NB4 (cell line): Measurements from ENCODE around the gene COL21A1.

Experiments
- DNase-seq: peaks from one replicate; pipeline ENCODE4 v3.0.0; 2010; ENCODE audit warnings: low read depth
- H3K4me3 ChIP-seq: one replicate; pipeline ENCODE4 v1.5.1; 2011; ENCODE audit warnings: mild to moderate bottlenecking, low read depth, low read length, moderate library complexity
- MYC ChIP-seq: IDR thresholded peaks from 2 replicates; pipeline ENCODE4 v1.6.1; 2011; ENCODE audit warnings: low read depth, low read length
- POLR2A ChIP-seq: IDR thresholded peaks from 2 replicates; pipeline ENCODE4 v1.6.1; 2011; ENCODE audit warnings: mild to moderate bottlenecking; ENCODE audit not compliant: insufficient read length; ENCODE audit errors: extremely low read depth
- TF ChIP-seq, protein P1 (sequence below): IDR thresholded peaks from one replicate; pipeline ENCODE4 v1.5.1; 2012; ENCODE audit warnings: low read depth, low read length
- TF ChIP-seq, protein P2 (sequence below): IDR thresholded peaks from 2 replicates; pipeline ENCODE4 v1.6.1; 2011; ENCODE audit warnings: low read depth, low read length

Gene COL21A1

DNA sequence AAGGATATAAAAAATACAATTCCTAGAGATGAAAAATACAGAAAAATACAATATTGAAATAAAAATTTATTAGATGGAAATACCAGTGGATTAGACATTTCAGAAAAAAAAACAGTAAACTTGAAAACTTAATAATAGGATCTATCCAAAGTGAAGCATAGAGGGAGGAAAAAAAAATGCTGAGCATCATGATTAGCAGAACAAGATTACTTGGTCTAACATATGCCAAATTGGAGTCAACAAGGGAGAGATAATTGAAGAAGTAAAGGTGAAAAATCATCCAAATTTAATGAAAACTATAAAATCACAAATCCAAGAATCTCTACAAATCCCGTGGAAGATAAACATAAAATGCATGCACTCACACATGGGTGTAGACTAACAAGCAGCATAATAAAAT is 205.8 kb downstream of the COL21A1 start:
- TF ChIP-seq MYC (no peak), POLR2A (no peak)
- TF ChIP-seq, protein P1, sequence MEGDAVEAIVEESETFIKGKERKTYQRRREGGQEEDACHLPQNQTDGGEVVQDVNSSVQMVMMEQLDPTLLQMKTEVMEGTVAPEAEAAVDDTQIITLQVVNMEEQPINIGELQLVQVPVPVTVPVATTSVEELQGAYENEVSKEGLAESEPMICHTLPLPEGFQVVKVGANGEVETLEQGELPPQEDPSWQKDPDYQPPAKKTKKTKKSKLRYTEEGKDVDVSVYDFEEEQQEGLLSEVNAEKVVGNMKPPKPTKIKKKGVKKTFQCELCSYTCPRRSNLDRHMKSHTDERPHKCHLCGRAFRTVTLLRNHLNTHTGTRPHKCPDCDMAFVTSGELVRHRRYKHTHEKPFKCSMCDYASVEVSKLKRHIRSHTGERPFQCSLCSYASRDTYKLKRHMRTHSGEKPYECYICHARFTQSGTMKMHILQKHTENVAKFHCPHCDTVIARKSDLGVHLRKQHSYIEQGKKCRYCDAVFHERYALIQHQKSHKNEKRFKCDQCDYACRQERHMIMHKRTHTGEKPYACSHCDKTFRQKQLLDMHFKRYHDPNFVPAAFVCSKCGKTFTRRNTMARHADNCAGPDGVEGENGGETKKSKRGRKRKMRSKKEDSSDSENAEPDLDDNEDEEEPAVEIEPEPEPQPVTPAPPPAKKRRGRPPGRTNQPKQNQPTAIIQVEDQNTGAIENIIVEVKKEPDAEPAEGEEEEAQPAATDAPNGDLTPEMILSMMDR: no peak
- TF ChIP-seq, protein P2, sequence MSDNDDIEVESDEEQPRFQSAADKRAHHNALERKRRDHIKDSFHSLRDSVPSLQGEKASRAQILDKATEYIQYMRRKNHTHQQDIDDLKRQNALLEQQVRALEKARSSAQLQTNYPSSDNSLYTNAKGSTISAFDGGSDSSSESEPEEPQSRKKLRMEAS: no peak
- DNase-seq: no peak
- H3K4me3 ChIP-seq: no peak overlapping the region

DNA sequence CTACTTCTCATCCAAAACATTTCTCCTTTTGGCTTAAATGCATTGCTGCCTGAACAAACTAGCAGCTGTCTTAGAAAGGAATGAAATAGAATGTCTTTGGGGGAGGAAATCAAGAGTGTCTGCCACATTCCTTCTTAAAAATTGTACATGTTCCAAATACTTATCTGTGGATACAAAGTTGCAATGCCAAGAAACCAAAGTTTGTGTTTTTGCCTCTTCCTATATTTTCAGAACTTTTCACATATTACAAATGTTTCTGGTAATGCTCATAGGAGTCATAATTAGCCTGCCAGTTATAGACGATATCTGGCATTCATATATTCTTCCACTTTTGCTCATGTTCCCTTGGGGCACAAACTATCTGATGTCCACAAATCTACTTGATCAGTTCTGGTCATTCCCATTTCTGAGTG is 206.5 kb downstream of the COL21A1 start:
- TF ChIP-seq POLR2A: no peak
- TF ChIP-seq, protein P2: no peak
- TF ChIP-seq, protein P1: no peak
- TF ChIP-seq MYC: no peak
- no peak for DNase-seq
- H3K4me3 ChIP-seq: no peak overlapping the region

DNA sequence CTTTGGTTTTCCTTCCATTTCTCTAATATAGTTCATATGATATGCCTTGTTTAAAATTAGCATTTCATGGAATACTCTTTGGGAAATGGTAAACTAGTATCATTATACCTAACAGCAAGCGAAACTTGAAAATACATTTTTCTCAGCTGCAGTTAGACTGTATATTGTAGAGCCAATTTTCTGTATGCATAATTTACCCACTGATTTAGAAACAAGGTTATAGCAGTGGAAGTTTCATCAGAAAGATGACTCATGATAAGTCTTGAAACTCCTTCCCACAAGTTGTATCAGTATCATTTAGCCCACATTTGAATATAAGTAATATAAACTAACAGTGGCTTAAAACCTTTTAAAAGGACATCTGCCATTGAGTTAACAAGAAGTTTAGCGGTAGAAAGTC is 207.2 kb downstream of the COL21A1 start:
- no peak overlapping the region for H3K4me3 ChIP-seq
- DNase-seq: peak; percentile 45

DNA sequence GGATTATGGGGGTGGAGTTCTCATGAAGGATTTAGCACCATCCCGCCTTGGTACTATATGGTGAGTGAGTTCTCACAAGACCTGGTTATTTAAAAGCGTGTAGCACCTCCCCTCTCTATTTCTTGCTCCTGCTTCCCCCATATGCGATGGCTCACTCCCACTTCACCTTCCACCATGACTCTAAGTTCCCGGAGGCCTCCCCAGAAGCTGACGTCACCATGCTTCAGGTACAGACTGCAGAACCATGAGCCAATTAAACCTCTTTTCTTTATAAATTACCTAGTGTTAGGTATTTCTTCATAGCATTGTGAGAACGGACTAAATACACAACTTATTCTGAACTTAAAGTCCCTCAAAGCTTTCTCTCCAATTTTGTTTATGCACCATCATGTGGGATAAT is 208.6 kb downstream of the COL21A1 start:
- TF ChIP-seq, protein P1: no peak
- TF ChIP-seq, protein P2: no peak
- TF ChIP-seq POLR2A (no peak), MYC (no peak)
- no peak for DNase-seq
- H3K4me3 ChIP-seq: no peak overlapping the region

More for the DNA sequence above, 207.2 kb downstream of the COL21A1 start:
- TF ChIP-seq POLR2A (no peak), MYC (no peak)
- TF ChIP-seq, protein P1: no peak
- TF ChIP-seq, protein P2: no peak

DNA sequence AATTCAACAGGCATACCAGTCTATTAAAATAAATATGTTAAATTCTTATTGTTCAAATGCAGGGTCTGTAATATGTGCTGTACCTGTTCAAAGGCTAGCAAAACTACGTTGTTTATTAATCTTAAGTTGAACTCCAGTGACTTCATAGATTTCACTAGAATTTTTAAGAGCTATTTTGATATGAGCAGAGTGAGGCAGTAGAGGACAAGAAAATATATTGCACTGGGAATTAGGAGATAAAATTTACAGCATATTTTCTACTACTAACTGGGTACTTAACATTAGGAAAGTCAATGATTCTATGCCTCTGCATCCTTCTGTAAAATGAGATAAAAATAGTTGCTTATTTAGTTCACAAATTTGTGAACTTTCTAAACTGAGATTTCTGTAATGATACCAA is 209.8 kb downstream of the COL21A1 start:
- TF ChIP-seq, protein P2: no peak
- TF ChIP-seq POLR2A (no peak), MYC (no peak)
- TF ChIP-seq, protein P1: no peak
- no peak overlapping the region for H3K4me3 ChIP-seq
- DNase-seq: no peak
